Measurements from ENCODE around the gene ZNF593. TPM values are rescaled to one million over a fixed set of nuclear protein-coding genes. Genes with fewer than 3 reads are reported as not detected.

The ZNF593 gene
- total RNA-seq, 1 donor from 2014 or later, result 80.4 TPM

DNA sequence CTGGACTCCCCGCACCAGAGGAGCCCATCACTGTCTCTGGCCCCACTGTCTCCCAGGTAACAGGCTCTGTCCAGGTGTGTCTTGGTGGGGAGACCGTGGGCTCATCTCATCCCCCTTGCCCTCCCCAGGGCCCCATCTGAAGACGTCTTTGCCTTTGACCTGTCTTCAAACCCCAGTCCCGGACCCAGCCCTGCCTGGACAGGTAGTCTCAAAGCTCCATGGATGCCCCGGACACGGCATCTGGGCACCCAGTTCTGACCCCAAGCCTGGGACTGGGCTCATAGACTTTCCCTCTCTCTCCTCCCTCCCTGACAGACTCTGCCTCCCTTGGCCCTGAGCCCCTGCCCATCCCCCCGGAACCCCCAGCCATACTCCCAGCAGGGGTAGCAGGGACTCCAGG, 14.4 kb downstream of the ZNF593 start:
- TF ChIP-seq, protein P1, sequence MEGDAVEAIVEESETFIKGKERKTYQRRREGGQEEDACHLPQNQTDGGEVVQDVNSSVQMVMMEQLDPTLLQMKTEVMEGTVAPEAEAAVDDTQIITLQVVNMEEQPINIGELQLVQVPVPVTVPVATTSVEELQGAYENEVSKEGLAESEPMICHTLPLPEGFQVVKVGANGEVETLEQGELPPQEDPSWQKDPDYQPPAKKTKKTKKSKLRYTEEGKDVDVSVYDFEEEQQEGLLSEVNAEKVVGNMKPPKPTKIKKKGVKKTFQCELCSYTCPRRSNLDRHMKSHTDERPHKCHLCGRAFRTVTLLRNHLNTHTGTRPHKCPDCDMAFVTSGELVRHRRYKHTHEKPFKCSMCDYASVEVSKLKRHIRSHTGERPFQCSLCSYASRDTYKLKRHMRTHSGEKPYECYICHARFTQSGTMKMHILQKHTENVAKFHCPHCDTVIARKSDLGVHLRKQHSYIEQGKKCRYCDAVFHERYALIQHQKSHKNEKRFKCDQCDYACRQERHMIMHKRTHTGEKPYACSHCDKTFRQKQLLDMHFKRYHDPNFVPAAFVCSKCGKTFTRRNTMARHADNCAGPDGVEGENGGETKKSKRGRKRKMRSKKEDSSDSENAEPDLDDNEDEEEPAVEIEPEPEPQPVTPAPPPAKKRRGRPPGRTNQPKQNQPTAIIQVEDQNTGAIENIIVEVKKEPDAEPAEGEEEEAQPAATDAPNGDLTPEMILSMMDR (conservative IDR thresholded peaks at IDR 0.05; ENCODE audit: low read depth, low read length), result no peak
- DNase-seq (ENCODE audit: low read depth), result no peak
- no peak overlapping the region for H3K4me3 ChIP-seq (ENCODE audit: low read depth, low read length)

DNA sequence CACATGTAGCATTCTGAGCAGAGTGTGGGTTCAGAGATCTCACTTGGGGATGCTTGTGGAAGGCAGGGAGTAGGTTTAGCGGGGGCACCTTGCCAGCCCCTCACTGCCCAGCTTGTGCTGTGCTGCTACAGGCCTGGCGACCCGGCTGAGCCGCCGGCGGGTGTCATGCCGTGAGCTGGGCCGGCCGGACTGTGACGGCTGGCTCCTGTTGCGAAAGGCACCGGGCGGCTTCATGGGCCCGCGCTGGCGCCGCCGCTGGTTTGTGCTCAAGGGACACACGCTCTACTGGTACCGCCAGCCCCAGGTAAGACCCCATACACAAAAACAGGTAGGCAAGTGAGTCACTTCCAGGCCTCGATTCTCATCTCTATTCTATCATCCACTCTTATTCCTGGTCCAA, 15.2 kb downstream of the ZNF593 start:
- no peak for DNase-seq (ENCODE audit: low read depth)
- TF ChIP-seq, protein P1 (conservative IDR thresholded peaks at IDR 0.05; ENCODE audit: low read depth, low read length), result no peak
- H3K4me3 ChIP-seq (ENCODE audit: low read depth, low read length), result no peak overlapping the region

DNA sequence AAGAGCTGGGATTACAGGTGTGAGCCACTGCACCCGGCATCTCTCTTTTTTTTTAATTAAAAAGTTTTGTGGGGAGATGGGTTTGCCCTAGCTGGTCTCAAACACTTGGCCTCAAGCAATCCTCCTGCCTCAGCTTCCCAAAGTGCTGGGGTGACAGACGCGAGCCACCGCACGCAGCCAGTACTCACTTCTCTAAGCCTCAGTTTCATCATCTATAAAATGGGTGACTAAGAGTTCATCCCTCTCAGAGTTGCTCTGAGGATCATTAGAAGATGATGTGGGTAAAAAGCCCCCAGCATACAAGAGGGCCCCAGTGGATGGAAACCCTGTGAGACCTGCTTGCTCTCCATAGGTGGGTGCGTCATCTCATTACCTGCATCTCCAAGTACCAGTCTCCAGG, 18.2 kb downstream of the ZNF593 start:
- no peak overlapping the region for H3K4me3 ChIP-seq (ENCODE audit: low read depth, low read length)
- DNase-seq (ENCODE audit: low read depth), result no peak
- TF ChIP-seq, protein P1 (conservative IDR thresholded peaks at IDR 0.05; ENCODE audit: low read depth, low read length), result no peak

DNA sequence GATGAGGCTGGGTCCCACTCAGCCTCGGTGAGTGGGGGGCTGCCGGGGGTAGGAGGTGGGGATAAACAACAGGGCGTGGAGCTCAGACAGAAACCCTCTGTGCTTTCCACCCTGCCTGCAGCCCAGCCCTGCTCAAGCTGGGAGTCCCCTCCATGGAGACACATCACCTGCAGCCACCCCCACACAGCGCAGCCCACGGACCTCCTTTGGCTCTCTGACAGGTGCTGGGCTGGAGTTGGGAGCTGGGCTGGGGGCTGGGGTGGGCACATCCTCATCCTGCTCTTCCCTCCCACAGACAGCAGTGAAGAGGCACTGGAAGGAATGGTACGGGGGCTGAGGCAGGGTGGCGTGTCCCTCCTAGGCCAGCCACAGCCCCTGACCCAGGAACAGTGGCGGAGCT, 18.8 kb downstream of the ZNF593 start:
- TF ChIP-seq, protein P1 (conservative IDR thresholded peaks at IDR 0.05; ENCODE audit: low read depth, low read length), result no peak
- H3K4me3 ChIP-seq (ENCODE audit: low read depth, low read length), result no peak overlapping the region
- DNase-seq (ENCODE audit: low read depth), result no peak

DNA sequence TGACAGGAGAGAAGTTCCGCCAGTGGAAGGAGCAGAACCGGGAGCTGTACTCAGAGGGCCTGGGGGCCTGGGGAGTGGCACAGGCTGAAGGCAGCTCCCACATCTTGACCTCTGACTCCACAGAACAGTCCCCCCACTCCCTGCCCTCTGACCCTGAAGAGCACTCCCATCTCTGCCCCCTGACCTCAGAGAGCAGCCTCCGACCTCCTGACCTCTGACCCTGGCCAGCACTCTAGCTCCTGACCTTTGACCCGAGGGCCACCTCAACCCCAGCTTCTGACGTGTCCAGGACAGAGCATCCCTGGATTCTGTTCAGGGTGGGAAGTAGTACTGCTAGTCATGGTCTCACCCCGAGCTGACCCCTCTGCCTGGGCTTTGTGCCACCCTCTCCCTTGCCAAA, 19.6 kb downstream of the ZNF593 start:
- TF ChIP-seq, protein P1 (conservative IDR thresholded peaks at IDR 0.05; ENCODE audit: low read depth, low read length), result no peak
- no peak overlapping the region for H3K4me3 ChIP-seq (ENCODE audit: low read depth, low read length)
- DNase-seq (ENCODE audit: low read depth), result no peak

DNA sequence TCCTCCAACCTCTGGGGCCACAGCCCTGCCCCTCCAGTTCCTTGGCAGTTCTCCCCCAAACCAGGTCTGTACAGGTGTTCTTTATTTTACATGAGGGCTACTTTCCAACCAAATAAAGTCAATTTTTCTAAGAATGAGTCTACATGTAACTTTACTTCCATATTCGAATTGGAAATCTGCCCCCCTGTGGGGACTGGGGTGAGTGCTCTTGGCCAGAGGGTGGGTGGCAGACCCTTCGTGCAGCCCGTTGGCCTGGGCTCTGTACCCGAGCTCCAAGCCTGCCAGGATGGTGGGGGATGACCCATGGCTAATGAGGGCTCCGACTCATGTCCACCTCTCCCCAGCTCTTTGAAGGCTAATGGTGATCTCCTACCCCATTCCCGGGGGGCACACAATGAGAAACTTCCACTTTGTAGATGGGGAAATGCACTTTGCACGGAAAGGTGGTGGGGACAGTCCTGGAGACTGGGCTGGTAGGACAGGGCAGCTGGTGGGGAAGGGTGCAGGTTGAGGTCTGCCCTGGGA, 20.1 kb downstream of the ZNF593 start:
- TF ChIP-seq, protein P1 (conservative IDR thresholded peaks at IDR 0.05; ENCODE audit: low read depth, low read length), result no peak
- no peak for DNase-seq (ENCODE audit: low read depth)
- H3K4me3 ChIP-seq (ENCODE audit: low read depth, low read length), result no peak overlapping the region

DNA sequence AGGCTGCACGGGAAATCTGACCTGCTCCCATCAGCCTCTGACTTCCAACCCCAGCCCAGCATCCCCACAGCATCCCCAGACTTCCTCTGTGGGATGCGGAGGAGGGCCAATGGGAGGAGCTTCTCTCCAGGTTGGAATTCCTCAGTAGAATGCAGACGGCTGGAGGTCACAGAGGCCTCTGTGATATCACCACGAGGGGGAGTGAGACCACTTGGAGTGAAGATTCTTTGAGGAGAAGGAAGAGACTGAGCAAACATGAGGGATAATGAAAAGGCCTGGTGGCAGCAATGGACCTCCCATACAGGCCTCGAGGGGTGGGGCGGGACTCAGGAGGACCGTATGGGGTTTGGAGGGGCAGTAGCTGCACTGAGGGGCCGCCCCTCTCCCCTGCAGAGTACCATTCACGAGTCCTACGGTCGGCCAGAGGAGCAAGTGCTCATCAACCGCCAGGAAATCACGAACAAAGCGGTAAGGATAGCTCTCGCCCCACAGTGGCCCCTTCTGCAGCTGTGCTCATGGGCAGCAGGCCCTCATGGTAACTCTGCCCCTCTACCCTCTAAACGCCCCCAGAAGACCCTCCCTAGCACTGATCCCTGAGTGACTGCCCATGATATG, 20.8 kb downstream of the ZNF593 start, which contains the start of gene CATSPER4:
Gene CATSPER4, plus strand, starts transcription at position 230 of the 615 bp plus-strand sequence. Its CDS starts 26 bp downstream, at position 256.
- no peak within 1 kb of the TSS for H3K4me3 ChIP-seq (ENCODE audit: low read depth, low read length)
- DNase-seq (ENCODE audit: low read depth), result no peak
- TF ChIP-seq, protein P1 (conservative IDR thresholded peaks at IDR 0.05; ENCODE audit: low read depth, low read length), result peak; percentile 34
